SIG-M5 (cell line): ENCODE results near the gene NPAS2.

ENCODE experiments used
- DNase-seq: peaks from one replicate; lab custom pipeline; 2025; lab: John Stamatoyannopoulos, UW

NPAS2 gene

GRCh38 chr2:100965596-100965995, 145.7 kb downstream of the NPAS2 start:
- no peak for DNase-seq

- DNase-seq, result no peak
Observed at GRCh38 chr2:100967716-100968115, 147.8 kb downstream of the NPAS2 start.

GRCh38 chr2:100968146-100969145, 148.5 kb downstream of the NPAS2 start:
- DNase-seq, result no peak

- DNase-seq, result no peak
Observed at GRCh38 chr2:100969998-100970397, 150.1 kb downstream of the NPAS2 start.

- DNase-seq, result no peak
Observed at GRCh38 chr2:100971221-100971620, 151.3 kb downstream of the NPAS2 start.

GRCh38 chr2:100972452-100972851, 152.5 kb downstream of the NPAS2 start:
- DNase-seq, result no peak

- DNase-seq, result no peak
Observed at GRCh38 chr2:100974712-100975520, 155.0 kb downstream of the NPAS2 start.

- DNase-seq, result no peak
Observed at GRCh38 chr2:100975521-100975785, 155.5 kb downstream of the NPAS2 start.

- no peak for DNase-seq
Observed at GRCh38 chr2:100976061-100976460, 156.1 kb downstream of the NPAS2 start.

GRCh38 chr2:100976645-100977391, 156.9 kb downstream of the NPAS2 start:
- no peak for DNase-seq

- no peak for DNase-seq
Observed at GRCh38 chr2:100977511-100977910, 157.6 kb downstream of the NPAS2 start.

- no peak for DNase-seq
Observed at GRCh38 chr2:100978582-100979191, 158.7 kb downstream of the NPAS2 start.

GRCh38 chr2:100980046-100980445, 160.1 kb downstream of the NPAS2 start:
- no peak for DNase-seq

GRCh38 chr2:100981011-100981410, 161.1 kb downstream of the NPAS2 start:
- no peak for DNase-seq

GRCh38 chr2:100982431-100982861, 162.5 kb downstream of the NPAS2 start:
- no peak for DNase-seq

GRCh38 chr2:100983201-100983600, 163.3 kb downstream of the NPAS2 start:
- no peak for DNase-seq

- DNase-seq, result no peak
Observed at GRCh38 chr2:100983684-100984310, 163.9 kb downstream of the NPAS2 start.

- DNase-seq, result no peak
Observed at GRCh38 chr2:100984892-100985307, 165.0 kb downstream of the NPAS2 start.

GRCh38 chr2:100986157-100986556, 166.2 kb downstream of the NPAS2 start:
- no peak for DNase-seq

GRCh38 chr2:100987536-100987935, 167.6 kb downstream of the NPAS2 start:
- no peak for DNase-seq

GRCh38 chr2:100987974-100988373, 168.0 kb downstream of the NPAS2 start:
- no peak for DNase-seq
